HG03196 (cell line): ENCODE results near the gene ACAT1.
"Not testable (repeated sequence)": the region's sequence is repeated elsewhere in the genome, so short reads cannot be mapped to it uniquely, and the experiment has no call there.

Experiments used
- ATAC-seq: cut with Tn5 transposase; IDR thresholded peaks from one replicate; pipeline ENCODE4 v1.9.1; 2021; ENCODE audit not compliant: unreplicated experiment

The ACAT1 gene

GRCh38 chr11:108121274-108122155 lies at the start of gene ACAT1:
TSS of gene ACAT1 (plus strand) at chr11:108121567. CDS start at chr11:108121607, 40 bp downstream.
- peak; percentile 97 for ATAC-seq

- no peak for ATAC-seq
These were observed 36.6 kb upstream of the ACAT1 start for GRCh38 chr11:108084811-108085210.

GRCh38 chr11:108085672-108086071 lies 35.7 kb upstream of the ACAT1 start:
- no peak for ATAC-seq

GRCh38 chr11:108092134-108092533 lies 29.2 kb upstream of the ACAT1 start:
- no peak for ATAC-seq

- ATAC-seq, result no peak
These were observed 28.1 kb upstream of the ACAT1 start for GRCh38 chr11:108093128-108093904.

- no peak for ATAC-seq
These were observed 24.2 kb upstream of the ACAT1 start for GRCh38 chr11:108097179-108097578.

- ATAC-seq, result no peak
These were observed 20.1 kb upstream of the ACAT1 start for GRCh38 chr11:108101090-108101775.

- ATAC-seq, result no peak
These were observed 10.2 kb upstream of the ACAT1 start for GRCh38 chr11:108111126-108111525.

- no peak for ATAC-seq
These were observed 9.3 kb upstream of the ACAT1 start for GRCh38 chr11:108112057-108112456.

- ATAC-seq, result no peak
These were observed 5.7 kb upstream of the ACAT1 start for GRCh38 chr11:108115500-108116140.

- no peak for ATAC-seq
These were observed 3.5 kb upstream of the ACAT1 start for GRCh38 chr11:108117746-108118371.

- not testable (repeated sequence) for ATAC-seq
These were observed 462 bp upstream of the ACAT1 start for GRCh38 chr11:108120936-108121273.

- no peak for ATAC-seq
These were observed 830 bp downstream of the ACAT1 start for GRCh38 chr11:108122166-108122628.

GRCh38 chr11:108125096-108125495 lies 3.7 kb downstream of the ACAT1 start:
- no peak for ATAC-seq

GRCh38 chr11:108128772-108129171 lies 7.4 kb downstream of the ACAT1 start:
- ATAC-seq, result no peak

- ATAC-seq, result no peak
These were observed 10.6 kb downstream of the ACAT1 start for GRCh38 chr11:108131993-108132392.

- not testable (repeated sequence) for ATAC-seq
These were observed 11.7 kb downstream of the ACAT1 start for GRCh38 chr11:108132993-108133538.

GRCh38 chr11:108135845-108136544 lies 14.6 kb downstream of the ACAT1 start:
- no peak for ATAC-seq

- ATAC-seq, result no peak
These were observed 15.8 kb downstream of the ACAT1 start for GRCh38 chr11:108137212-108137611.

GRCh38 chr11:108142304-108142703 lies 20.9 kb downstream of the ACAT1 start:
- ATAC-seq, result no peak
